Measurements from ENCODE around the gene INTS7. TPM values are rescaled to one million over a fixed set of nuclear protein-coding genes. Genes with fewer than 3 reads are reported as not detected.
"Not testable (repeated sequence)": the region's sequence is repeated elsewhere in the genome, so short reads cannot be mapped to it uniquely, and the experiment has no call there.

Gene INTS7
- polyA plus RNA-seq, 4 donors, result 17.6 to 20.2 (median 18.2) TPM

GRCh38 chr1:212037900-212038299, 2.5 kb upstream of the INTS7 start:
- no peak for DNase-seq (ENCODE audit: low read depth in 4 of 4, low spot score in 3 of 4)

- DNase-seq (ENCODE audit: low read depth in 4 of 4, low spot score in 3 of 4), result no peak
Measured at GRCh38 chr1:212035835-212036605, 663 bp upstream of the INTS7 start.

- no peak for DNase-seq (ENCODE audit: low read depth in 4 of 4, low spot score in 3 of 4)
Measured at GRCh38 chr1:212034516-212035122, 738 bp downstream of the INTS7 start.

GRCh38 chr1:212030936-212031528, 4.3 kb downstream of the INTS7 start:
- no peak for DNase-seq (ENCODE audit: low read depth in 4 of 4, low spot score in 3 of 4)

GRCh38 chr1:212027727-212028126, 7.6 kb downstream of the INTS7 start:
- not testable (repeated sequence) for DNase-seq (ENCODE audit: low read depth in 4 of 4, low spot score in 3 of 4)

GRCh38 chr1:212024469-212025149, 10.7 kb downstream of the INTS7 start:
- DNase-seq (ENCODE audit: low read depth in 4 of 4, low spot score in 3 of 4), result no peak

GRCh38 chr1:212022908-212023307, 12.4 kb downstream of the INTS7 start:
- DNase-seq (ENCODE audit: low read depth in 4 of 4, low spot score in 3 of 4), result not testable (repeated sequence)

- DNase-seq (ENCODE audit: low read depth in 4 of 4, low spot score in 3 of 4), result no peak
Measured at GRCh38 chr1:212021563-212021962, 13.8 kb downstream of the INTS7 start.

- no peak for DNase-seq (ENCODE audit: low read depth in 4 of 4, low spot score in 3 of 4)
Measured at GRCh38 chr1:212020975-212021374, 14.4 kb downstream of the INTS7 start.

- DNase-seq (ENCODE audit: low read depth in 4 of 4, low spot score in 3 of 4), result no peak
Measured at GRCh38 chr1:212013672-212014071, 21.7 kb downstream of the INTS7 start.

- DNase-seq (ENCODE audit: low read depth in 4 of 4, low spot score in 3 of 4), result peak in 3 of 4 donors; percentile 29 to 40 (median 35)
Measured at GRCh38 chr1:212012034-212012740, 23.2 kb downstream of the INTS7 start.

- DNase-seq (ENCODE audit: low read depth in 4 of 4, low spot score in 3 of 4), result no peak
Measured at GRCh38 chr1:212010004-212010403, 25.4 kb downstream of the INTS7 start.

GRCh38 chr1:212009561-212009960, 25.8 kb downstream of the INTS7 start:
- DNase-seq (ENCODE audit: low read depth in 4 of 4, low spot score in 3 of 4), result no peak

GRCh38 chr1:212007886-212008285, 27.5 kb downstream of the INTS7 start:
- no peak for DNase-seq (ENCODE audit: low read depth in 4 of 4, low spot score in 3 of 4)

- no peak for DNase-seq (ENCODE audit: low read depth in 4 of 4, low spot score in 3 of 4)
Measured at GRCh38 chr1:212007178-212007577, 28.2 kb downstream of the INTS7 start.

GRCh38 chr1:212004895-212005608, 30.3 kb downstream of the INTS7 start:
- no peak for DNase-seq (ENCODE audit: low read depth in 4 of 4, low spot score in 3 of 4)

- DNase-seq (ENCODE audit: low read depth in 4 of 4, low spot score in 3 of 4), result no peak
Measured at GRCh38 chr1:212002536-212002935, 32.8 kb downstream of the INTS7 start.

GRCh38 chr1:211997426-211997825, 37.9 kb downstream of the INTS7 start:
- DNase-seq (ENCODE audit: low read depth in 4 of 4, low spot score in 3 of 4), result not testable (repeated sequence)

GRCh38 chr1:211991695-211992094, 43.7 kb downstream of the INTS7 start:
- no peak for DNase-seq (ENCODE audit: low read depth in 4 of 4, low spot score in 3 of 4)
